Neural crest cell (in vitro differentiated cells): ENCODE data around the gene LRP11. TPM values are rescaled to one million over a fixed set of nuclear protein-coding genes. Genes with fewer than 3 reads are reported as not detected.

ENCODE experiments used
- DNase-seq: peaks from one replicate; pipeline ENCODE4 v3.0.0; 2021; ENCODE audit warnings: low read depth, mixed read lengths, low spot score
- H3K27ac Mint-ChIP-seq: one replicate; pipeline ENCODE4 v1.8.0; 2021; ENCODE audit warnings: mild to moderate bottlenecking, mixed read lengths; ENCODE audit not compliant: unreplicated experiment
- H3K27me3 Mint-ChIP-seq: 2 replicates; pipeline ENCODE4 v1.8.0; 2021; ENCODE audit warnings: low read depth, mild to moderate bottlenecking, mixed read lengths
- H3K36me3 Mint-ChIP-seq: 2 replicates; pipeline ENCODE4 v1.8.0; 2021; ENCODE audit warnings: low read depth, mild to moderate bottlenecking, mixed read lengths
- H3K4me1 Mint-ChIP-seq: 2 replicates; pipeline ENCODE4 v1.8.0; 2021; ENCODE audit warnings: mixed read lengths
- H3K4me3 Mint-ChIP-seq: one replicate; pipeline ENCODE4 v1.8.0; 2021; ENCODE audit warnings: mild to moderate bottlenecking, mixed read lengths
- H3K9me3 Mint-ChIP-seq: 2 replicates; pipeline ENCODE4 v1.8.0; 2021; ENCODE audit warnings: mixed read lengths
- total RNA-seq: library from RNA; stranded (reverse); gene quantifications from 2 replicates; pipeline ENCODE4 v1.2.1, GENCODE V29; 2021
- TF ChIP-seq, protein P1 (sequence below): fragments of 200-600 bp; sonication (generic); conservative IDR thresholded peaks from 2 replicates; pipeline ENCODE4 v1.5.0; 2021; ENCODE audit warnings: antibody characterized with exemption, mild to moderate bottlenecking

Gene LRP11
- total RNA-seq, 1 donor from 2014 or later = 29.8 TPM

DNA sequence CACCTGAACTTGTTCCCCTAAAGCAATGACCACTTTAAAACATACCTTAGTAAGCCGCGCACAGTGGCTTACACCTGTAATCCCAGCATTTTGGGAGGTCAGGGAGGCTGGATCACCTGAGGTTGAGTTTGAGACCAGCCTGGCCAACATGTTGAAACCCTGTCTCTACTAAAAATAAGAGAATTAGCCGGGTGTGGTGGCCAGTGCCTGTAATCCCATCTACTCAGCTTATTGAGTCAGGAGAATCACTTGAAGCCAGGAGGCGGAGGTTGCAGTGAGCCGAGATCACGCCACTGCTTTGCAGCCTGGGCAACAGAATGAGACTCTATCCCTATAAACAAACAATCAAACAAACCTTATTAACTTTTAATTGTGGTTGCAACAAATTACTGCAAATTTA, 35.3 kb upstream of the LRP11 start:
- Mint-ChIP-seq H3K27ac (no peak overlapping the region), H3K36me3 (no peaks in the 10 kb centered on the region), H3K27me3 (peaks cover 8% of the 10 kb centered on the region)

DNA sequence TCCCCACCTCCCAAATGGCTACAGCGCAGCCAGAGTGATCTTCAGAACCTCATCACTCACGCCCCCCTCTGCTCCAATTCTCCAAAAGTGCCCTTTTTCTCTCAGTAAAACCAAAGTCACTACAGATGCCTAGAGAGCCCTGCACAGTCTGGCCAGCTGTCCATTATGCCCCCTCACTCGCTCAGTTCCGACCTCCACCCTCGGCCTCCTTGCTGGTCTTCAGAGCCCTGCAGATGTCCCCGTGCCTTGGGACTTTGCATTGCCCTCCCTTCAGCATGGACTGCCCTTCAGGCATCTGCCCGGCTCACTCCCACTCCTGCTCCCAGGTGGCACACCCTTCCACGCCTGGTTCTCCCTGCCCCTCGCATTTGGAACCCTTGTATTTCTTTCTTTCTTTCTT, 34.8 kb upstream of the LRP11 start:
- Mint-ChIP-seq H3K9me3 (no peaks in the 10 kb centered on the region), H3K4me3 (no peak overlapping the region), H3K36me3 (no peaks in the 10 kb centered on the region), H3K4me1 (no peaks in the 10 kb centered on the region), H3K27ac (peak overlapping the region; percentile 47), H3K27me3 (peaks cover 12% of the 10 kb centered on the region)
- TF ChIP-seq, protein P1, sequence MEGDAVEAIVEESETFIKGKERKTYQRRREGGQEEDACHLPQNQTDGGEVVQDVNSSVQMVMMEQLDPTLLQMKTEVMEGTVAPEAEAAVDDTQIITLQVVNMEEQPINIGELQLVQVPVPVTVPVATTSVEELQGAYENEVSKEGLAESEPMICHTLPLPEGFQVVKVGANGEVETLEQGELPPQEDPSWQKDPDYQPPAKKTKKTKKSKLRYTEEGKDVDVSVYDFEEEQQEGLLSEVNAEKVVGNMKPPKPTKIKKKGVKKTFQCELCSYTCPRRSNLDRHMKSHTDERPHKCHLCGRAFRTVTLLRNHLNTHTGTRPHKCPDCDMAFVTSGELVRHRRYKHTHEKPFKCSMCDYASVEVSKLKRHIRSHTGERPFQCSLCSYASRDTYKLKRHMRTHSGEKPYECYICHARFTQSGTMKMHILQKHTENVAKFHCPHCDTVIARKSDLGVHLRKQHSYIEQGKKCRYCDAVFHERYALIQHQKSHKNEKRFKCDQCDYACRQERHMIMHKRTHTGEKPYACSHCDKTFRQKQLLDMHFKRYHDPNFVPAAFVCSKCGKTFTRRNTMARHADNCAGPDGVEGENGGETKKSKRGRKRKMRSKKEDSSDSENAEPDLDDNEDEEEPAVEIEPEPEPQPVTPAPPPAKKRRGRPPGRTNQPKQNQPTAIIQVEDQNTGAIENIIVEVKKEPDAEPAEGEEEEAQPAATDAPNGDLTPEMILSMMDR = no peak
- no peak for DNase-seq

More for the DNA sequence above, 35.3 kb upstream of the LRP11 start:
- no peaks in the 10 kb centered on the region for H3K4me1 Mint-ChIP-seq
- H3K9me3 Mint-ChIP-seq = no peaks in the 10 kb centered on the region
- DNase-seq = no peak
- TF ChIP-seq, protein P1 = no peak
- H3K4me3 Mint-ChIP-seq = no peak overlapping the region

DNA sequence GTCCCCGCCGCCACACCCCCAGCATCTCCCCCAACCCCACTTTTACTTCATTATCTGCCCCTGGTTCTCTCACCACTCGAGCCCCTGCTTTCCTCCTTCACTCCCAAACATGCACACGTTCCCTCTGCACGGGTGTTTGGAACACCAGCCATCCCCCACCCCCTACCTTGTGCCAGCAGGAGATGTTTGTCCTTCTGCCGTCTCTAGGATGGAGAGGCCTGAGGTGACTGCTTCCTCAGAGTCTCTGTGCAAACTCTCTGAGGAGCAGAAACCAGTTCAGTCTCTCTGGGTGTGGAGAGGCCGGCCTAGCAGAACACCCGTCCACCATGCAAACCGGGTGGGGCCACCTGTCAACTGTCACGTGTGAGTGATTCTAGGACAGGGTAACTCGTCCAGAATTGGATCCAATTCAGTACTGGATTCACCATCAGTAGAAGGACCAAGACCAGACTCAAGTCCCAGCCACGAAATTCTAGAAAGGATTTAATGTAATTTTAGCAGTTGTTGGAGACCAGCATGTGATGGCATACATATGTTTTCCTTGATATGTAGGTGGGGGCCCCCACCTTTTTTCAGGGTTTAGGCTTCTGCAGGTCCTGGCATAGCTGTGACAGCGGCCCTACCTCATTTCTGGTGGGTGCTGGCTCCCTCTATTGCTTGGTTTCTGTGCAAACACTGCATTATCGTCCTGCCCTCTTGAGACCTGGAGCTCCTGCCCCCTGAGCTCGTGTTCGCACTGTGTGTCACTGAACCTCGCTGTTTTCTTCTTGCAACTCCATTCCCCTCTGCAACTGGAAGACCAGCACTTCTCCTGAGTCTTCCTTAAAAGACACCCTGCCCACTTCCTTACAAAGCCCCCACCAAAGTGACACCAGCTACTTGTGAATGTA, 33.9 kb upstream of the LRP11 start, which contains the start of gene RAET1E:
Gene RAET1E (minus strand): TSS at position 259 of the 890 bp plus-strand sequence. CDS start 7,212 bp downstream, outside the sequence.
- Mint-ChIP-seq H3K27ac (peak within 1 kb of the TSS; percentile 47), H3K4me3 (no peak within 1 kb of the TSS), H3K27me3 (peaks cover 17% of the 10 kb centered on the region), H3K4me1 (no peaks in the 10 kb centered on the region), H3K36me3 (no peaks in the 10 kb centered on the region), H3K9me3 (no peaks in the 10 kb centered on the region)
- no peak for DNase-seq
- TF ChIP-seq, protein P1 = no peak

DNA sequence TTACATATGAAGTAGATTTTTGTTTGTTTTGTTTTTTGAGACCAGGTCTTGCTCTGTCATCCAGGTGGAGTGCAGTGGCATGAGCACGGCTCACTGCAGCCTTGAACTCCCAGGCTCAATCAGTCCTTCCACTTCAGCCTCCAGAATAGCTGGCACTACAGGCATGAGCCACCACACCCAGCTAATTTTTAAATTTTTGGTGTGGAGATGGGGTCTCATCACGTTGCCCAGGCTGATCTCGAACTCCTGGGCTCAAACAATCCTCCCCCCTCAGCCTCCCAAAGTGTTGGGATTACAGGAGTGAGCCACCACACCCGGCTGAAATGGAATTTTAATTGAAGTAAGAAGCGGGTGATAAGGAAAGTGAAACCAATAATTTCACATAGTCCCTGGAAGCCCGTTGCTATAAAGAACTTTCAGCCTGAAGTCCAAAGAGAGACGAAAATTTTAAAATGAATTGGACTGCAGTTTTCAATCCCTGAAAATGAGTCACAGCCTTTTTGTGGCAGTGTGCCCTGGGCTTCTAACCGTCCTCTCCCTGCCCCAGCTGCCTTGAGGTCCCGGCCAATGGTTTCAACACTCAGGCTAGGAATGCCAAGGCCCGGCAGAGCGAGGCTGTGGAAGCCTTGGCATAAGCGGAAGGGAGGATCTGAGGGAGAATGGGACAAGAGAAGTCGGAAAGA, 33.0 kb upstream of the LRP11 start:
- H3K4me1 Mint-ChIP-seq = no peaks in the 10 kb centered on the region
- no peaks in the 10 kb centered on the region for H3K36me3 Mint-ChIP-seq
- no peak for DNase-seq
- H3K27ac Mint-ChIP-seq = no peak overlapping the region
- H3K4me3 Mint-ChIP-seq = no peak overlapping the region
- TF ChIP-seq, protein P1 = no peak
- H3K9me3 Mint-ChIP-seq = no peaks in the 10 kb centered on the region
- H3K27me3 Mint-ChIP-seq = peaks cover 26% of the 10 kb centered on the region

DNA sequence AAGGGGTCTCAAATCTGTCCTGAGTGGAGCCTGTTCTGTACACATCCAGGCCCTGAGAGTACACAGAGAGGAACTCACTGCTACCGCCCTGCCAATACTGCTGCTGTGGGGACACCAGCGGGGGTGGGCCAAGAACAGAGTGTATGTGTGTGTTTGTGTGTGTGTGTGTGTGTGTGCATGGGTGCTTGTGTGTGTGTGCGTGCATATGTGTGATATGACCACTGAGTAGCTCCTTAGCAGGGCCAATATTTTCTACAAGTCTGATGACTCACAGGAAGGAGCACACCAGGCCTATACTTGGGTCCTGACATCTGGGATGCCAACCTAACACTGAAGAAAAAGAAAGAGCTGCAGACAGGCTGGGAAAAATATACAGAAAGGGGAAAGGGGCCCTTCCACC, 32.3 kb upstream of the LRP11 start:
- no peak overlapping the region for H3K4me3 Mint-ChIP-seq
- H3K27ac Mint-ChIP-seq = no peak overlapping the region
- no peak for DNase-seq
- H3K9me3 Mint-ChIP-seq = no peaks in the 10 kb centered on the region
- H3K36me3 Mint-ChIP-seq = no peaks in the 10 kb centered on the region
- TF ChIP-seq, protein P1 = no peak
- no peaks in the 10 kb centered on the region for H3K4me1 Mint-ChIP-seq
- H3K27me3 Mint-ChIP-seq = peaks cover 26% of the 10 kb centered on the region
